HEK293 (cell line): ENCODE results near the gene KRT13.

Experiments
- CTCF ChIA-PET: fragments of 350-600 bp; formaldehyde crosslinking; extraction: SDS; loops from one replicate; lab custom pipeline; 2021; ENCODE audit warnings: antibody characterized with exemption; lab: Yijun Ruan, JAX
- POLR2A ChIA-PET: fragments of 300-600 bp; formaldehyde crosslinking; extraction: SDS; loops from one replicate; lab custom pipeline; 2020; ENCODE audit warnings: antibody characterized with exemption, inconsistent platforms; lab: Yijun Ruan, JAX
- H3K27ac ChIP-seq: fragments of 200-500 bp; sonication (Bioruptor generic); 2 replicates; pipeline ENCODE4 v1.5.1; 2014; ENCODE audit warnings: low read depth, low read length, control low read depth, inconsistent platforms; ENCODE audit errors: extremely low read depth
- H3K36me3 ChIP-seq, 2 experiments: fragments of 200-500 bp in 1 of 2; sonication (Bioruptor generic) in 1 of 2; 1 replicate in 1 of 2; 2 replicates in 1 of 2; pipeline ENCODE4 v1.5.1; 2014 to 2017; ENCODE audit warnings: inconsistent platforms in 2 of 2, low read length in 2 of 2; ENCODE audit not compliant: control insufficient read depth in 2 of 2, insufficient read depth in 1 of 2
- H3K4me1 ChIP-seq: fragments of 200-500 bp; sonication (Bioruptor generic); 2 replicates; pipeline ENCODE4 v1.5.1; 2014; ENCODE audit warnings: mild to moderate bottlenecking, low read length, inconsistent platforms; ENCODE audit not compliant: control insufficient read depth, insufficient read depth
- H3K4me3 ChIP-seq: 2 replicates; pipeline ENCODE4 v1.5.1; 2011; ENCODE audit warnings: low read depth, mild to moderate bottlenecking, control low read depth, low read length, moderate library complexity
- H3K9me3 ChIP-seq: fragments of 200-500 bp; sonication (Bioruptor generic); 2 replicates; pipeline ENCODE4 v1.5.1; 2014; ENCODE audit warnings: low read depth, low read length, inconsistent platforms; ENCODE audit not compliant: control insufficient read depth, insufficient read depth
- BCL11B ChIP-seq: fragments of 450-650 bp; formaldehyde crosslinking; IDR thresholded peaks from 2 replicates; pipeline ENCODE4 v1.5.1; 2016; ENCODE audit warnings: low read depth, missing biosample characterization, missing genetic modification characterization
- GLIS2 ChIP-seq: fragments of 450-650 bp; formaldehyde crosslinking; IDR thresholded peaks from 2 replicates; pipeline ENCODE4 v1.5.1; 2016; ENCODE audit warnings: missing biosample characterization, missing genetic modification characterization
- KLF10 ChIP-seq: fragments of 450-650 bp; IDR thresholded peaks from 2 replicates; pipeline ENCODE4 v1.5.1; 2018; ENCODE audit warnings: missing biosample characterization, mild to moderate bottlenecking, missing genetic modification characterization
- KLF9 ChIP-seq: fragments of 450-650 bp; formaldehyde crosslinking; IDR thresholded peaks from 2 replicates; pipeline ENCODE4 v1.5.1; 2016; ENCODE audit warnings: missing biosample characterization, missing genetic modification characterization, low read depth
- MEIS1 ChIP-seq: sonication (generic); formaldehyde crosslinking; IDR thresholded peaks from 2 replicates; pipeline ENCODE4 v1.8.1; 2022; ENCODE audit warnings: missing genetic modification reagents, mild to moderate bottlenecking, borderline replicate concordance
- MZF1 ChIP-seq: fragments of 450-650 bp; formaldehyde crosslinking; IDR thresholded peaks from 2 replicates; pipeline ENCODE4 v1.5.1; 2017; ENCODE audit warnings: missing biosample characterization, missing genetic modification characterization, borderline replicate concordance
- SALL2 ChIP-seq: fragments of 450-650 bp; formaldehyde crosslinking; IDR thresholded peaks from 2 replicates; pipeline ENCODE4 v1.5.0; 2017; ENCODE audit warnings: missing biosample characterization, mild to moderate bottlenecking, missing genetic modification characterization, borderline replicate concordance
- SP2 ChIP-seq: fragments of 450-650 bp; formaldehyde crosslinking; IDR thresholded peaks from 2 replicates; pipeline ENCODE4 v1.5.1; 2016; ENCODE audit warnings: missing biosample characterization, missing genetic modification characterization
- WT1 ChIP-seq: fragments of 450-650 bp; formaldehyde crosslinking; IDR thresholded peaks from 2 replicates; pipeline ENCODE4 v1.5.1; 2016; ENCODE audit warnings: missing biosample characterization, missing genetic modification characterization
- ZBTB21 ChIP-seq: fragments of 450-650 bp; formaldehyde crosslinking; IDR thresholded peaks from 2 replicates; pipeline ENCODE4 v1.5.1; 2017; ENCODE audit warnings: missing biosample characterization, missing genetic modification characterization
- ZBTB7A ChIP-seq: fragments of 450-650 bp; formaldehyde crosslinking; IDR thresholded peaks from 2 replicates; pipeline ENCODE4 v1.5.1; 2016; ENCODE audit warnings: low read depth, missing biosample characterization, missing genetic modification characterization
- ZFP41 ChIP-seq: fragments of 450-650 bp; formaldehyde crosslinking; IDR thresholded peaks from 2 replicates; pipeline ENCODE4 v1.5.1; 2016; ENCODE audit warnings: missing biosample characterization, missing genetic modification characterization, borderline replicate concordance
- ZNF146 ChIP-seq: fragments of 450-650 bp; formaldehyde crosslinking; IDR thresholded peaks from 2 replicates; pipeline ENCODE4 v1.5.1; 2016; ENCODE audit warnings: missing biosample characterization, missing genetic modification characterization
- ZNF169 ChIP-seq: fragments of 450-650 bp; formaldehyde crosslinking; IDR thresholded peaks from 2 replicates; pipeline ENCODE4 v1.5.1; 2016; ENCODE audit warnings: missing biosample characterization, missing genetic modification characterization
- ZNF335 ChIP-seq: fragments of 450-650 bp; formaldehyde crosslinking; conservative IDR thresholded peaks from 2 replicates; pipeline ENCODE4 v1.5.1; 2016; ENCODE audit warnings: missing biosample characterization, missing genetic modification characterization
- ZNF37A ChIP-seq: fragments of 450-650 bp; IDR thresholded peaks from 2 replicates; pipeline ENCODE4 v1.5.1; 2018; ENCODE audit warnings: missing biosample characterization, missing genetic modification characterization
- ZNF423 ChIP-seq: fragments of 450-650 bp; formaldehyde crosslinking; IDR thresholded peaks from 2 replicates; pipeline ENCODE4 v1.5.1; 2016; ENCODE audit warnings: missing biosample characterization, missing genetic modification characterization
- ZNF48 ChIP-seq: fragments of 450-650 bp; formaldehyde crosslinking; IDR thresholded peaks from 2 replicates; pipeline ENCODE4 v1.5.1; 2016; ENCODE audit warnings: missing biosample characterization, missing genetic modification characterization
- ZNF544 ChIP-seq: fragments of 450-650 bp; formaldehyde crosslinking; IDR thresholded peaks from 2 replicates; pipeline ENCODE4 v1.5.0; 2017; ENCODE audit warnings: missing biosample characterization, missing genetic modification characterization
- ZNF555 ChIP-seq: fragments of 450-650 bp; formaldehyde crosslinking; conservative IDR thresholded peaks from 2 replicates; pipeline ENCODE4 v1.5.1; 2017; ENCODE audit warnings: missing biosample characterization, mild to moderate bottlenecking, missing genetic modification characterization, inconsistent platforms
- ZNF629 ChIP-seq: fragments of 450-650 bp; formaldehyde crosslinking; IDR thresholded peaks from 2 replicates; pipeline ENCODE4 v1.5.1; 2017; ENCODE audit warnings: missing biosample characterization, missing genetic modification characterization
- ZNF658 ChIP-seq: fragments of 450-650 bp; formaldehyde crosslinking; IDR thresholded peaks from 2 replicates; pipeline ENCODE4; 2016; ENCODE audit warnings: missing biosample characterization, missing genetic modification characterization
- ZNF701 ChIP-seq: fragments of 450-650 bp; formaldehyde crosslinking; IDR thresholded peaks from 2 replicates; pipeline ENCODE4 v1.5.1; 2016; ENCODE audit warnings: missing biosample characterization, missing genetic modification characterization
- ZNF792 ChIP-seq: fragments of 450-650 bp; formaldehyde crosslinking; IDR thresholded peaks from 2 replicates; pipeline ENCODE4 v1.5.1; 2016; ENCODE audit warnings: missing biosample characterization, missing genetic modification characterization
- ZXDB ChIP-seq: fragments of 450-650 bp; formaldehyde crosslinking; IDR thresholded peaks from 2 replicates; pipeline ENCODE4 v1.5.1; 2016; ENCODE audit warnings: missing biosample characterization, missing genetic modification characterization
- TF ChIP-seq, protein P1 (sequence below): fragments of 450-650 bp; formaldehyde crosslinking; IDR thresholded peaks from 2 replicates; pipeline ENCODE4 v1.5.1; 2016; ENCODE audit warnings: missing biosample characterization, missing genetic modification characterization, borderline replicate concordance
- TF ChIP-seq, protein P2 (sequence below): fragments of 450-650 bp; formaldehyde crosslinking; optimal IDR thresholded peaks from 2 replicates; pipeline ENCODE3; 2016; ENCODE audit warnings: missing biosample characterization, mild to moderate bottlenecking, missing genetic modification characterization
- TF ChIP-seq, protein P3 (sequence below): IDR thresholded peaks from 2 replicates; pipeline ENCODE4 v1.6.1; 2011; ENCODE audit warnings: mild to moderate bottlenecking, low read depth, low read length, borderline replicate concordance
- TF ChIP-seq, protein P4 (sequence below): fragments of 450-650 bp; formaldehyde crosslinking; IDR thresholded peaks from 2 replicates; pipeline ENCODE4 v1.5.1; 2016; ENCODE audit warnings: missing biosample characterization, missing genetic modification characterization
- TF ChIP-seq, protein P5 (sequence below): sonication (generic); formaldehyde crosslinking; IDR thresholded peaks from 2 replicates; pipeline ENCODE4 v1.8.1; 2022; ENCODE audit warnings: mild to moderate bottlenecking, moderate library complexity, missing genetic modification reagents

KRT13 gene

DNA sequence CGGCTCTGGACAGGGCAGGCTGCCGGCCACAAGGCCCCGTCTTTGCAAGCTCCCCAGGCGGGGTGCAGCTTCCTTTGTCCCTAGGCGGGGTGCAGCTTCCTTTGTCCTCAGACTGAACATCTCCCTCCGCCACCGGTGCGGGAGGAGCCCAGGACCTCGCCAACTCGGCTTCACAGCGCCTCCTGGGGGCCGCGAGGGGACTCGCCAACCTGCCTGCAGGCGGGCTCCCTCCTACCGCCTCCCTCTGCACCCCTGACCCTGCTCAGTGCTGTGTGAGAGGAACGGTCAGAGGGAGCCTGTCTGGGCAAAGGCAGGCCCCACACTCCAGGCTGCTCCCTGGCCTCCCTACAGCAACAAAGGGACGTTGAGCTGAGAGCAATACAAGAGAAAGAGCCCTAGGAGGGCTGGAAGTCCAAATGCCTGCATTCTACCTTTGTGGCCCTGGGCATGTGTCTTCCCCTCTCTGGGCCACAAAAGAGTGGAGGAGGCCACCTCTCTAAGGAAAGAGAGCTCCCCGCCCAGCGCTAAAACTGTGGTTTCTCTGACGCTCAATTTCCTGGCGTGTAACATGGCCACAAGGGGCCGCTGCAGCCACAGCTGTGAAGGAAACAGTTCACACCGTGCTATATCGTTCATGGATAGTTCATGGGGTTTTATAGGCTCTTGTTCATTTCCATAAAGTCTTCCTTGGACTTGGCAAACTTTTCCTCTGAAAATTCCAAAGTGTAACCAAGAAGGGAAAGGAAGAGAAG lies 43.6 kb upstream of the KRT13 start:
- no peak overlapping the region for H3K4me3 ChIP-seq
- H3K9me3 ChIP-seq, result no peaks in the 10 kb centered on the region
- CTCF ChIA-PET, result interaction anchor here (0.5 to 16.6 kb wide), 131 partner anchors 10 to 1167 kb away, joined by 3 to 546 read pairs (median 5); partner anchors contain the start of genes KRT13, KRT15, KRT17 and KRT19
- peak overlapping the region; percentile 38 for H3K27ac ChIP-seq
- POLR2A ChIA-PET, result interaction anchor here (0.6 to 2.0 kb wide), 10 partner anchors 9 to 639 kb away, joined by 3 to 10 read pairs (median 4); partner anchors contain the start of genes EIF1 and KRT19
- H3K36me3 ChIP-seq, result no peaks in the 10 kb centered on the region
- no peaks in the 10 kb centered on the region for H3K4me1 ChIP-seq
- TF ChIP-seq, protein P1, sequence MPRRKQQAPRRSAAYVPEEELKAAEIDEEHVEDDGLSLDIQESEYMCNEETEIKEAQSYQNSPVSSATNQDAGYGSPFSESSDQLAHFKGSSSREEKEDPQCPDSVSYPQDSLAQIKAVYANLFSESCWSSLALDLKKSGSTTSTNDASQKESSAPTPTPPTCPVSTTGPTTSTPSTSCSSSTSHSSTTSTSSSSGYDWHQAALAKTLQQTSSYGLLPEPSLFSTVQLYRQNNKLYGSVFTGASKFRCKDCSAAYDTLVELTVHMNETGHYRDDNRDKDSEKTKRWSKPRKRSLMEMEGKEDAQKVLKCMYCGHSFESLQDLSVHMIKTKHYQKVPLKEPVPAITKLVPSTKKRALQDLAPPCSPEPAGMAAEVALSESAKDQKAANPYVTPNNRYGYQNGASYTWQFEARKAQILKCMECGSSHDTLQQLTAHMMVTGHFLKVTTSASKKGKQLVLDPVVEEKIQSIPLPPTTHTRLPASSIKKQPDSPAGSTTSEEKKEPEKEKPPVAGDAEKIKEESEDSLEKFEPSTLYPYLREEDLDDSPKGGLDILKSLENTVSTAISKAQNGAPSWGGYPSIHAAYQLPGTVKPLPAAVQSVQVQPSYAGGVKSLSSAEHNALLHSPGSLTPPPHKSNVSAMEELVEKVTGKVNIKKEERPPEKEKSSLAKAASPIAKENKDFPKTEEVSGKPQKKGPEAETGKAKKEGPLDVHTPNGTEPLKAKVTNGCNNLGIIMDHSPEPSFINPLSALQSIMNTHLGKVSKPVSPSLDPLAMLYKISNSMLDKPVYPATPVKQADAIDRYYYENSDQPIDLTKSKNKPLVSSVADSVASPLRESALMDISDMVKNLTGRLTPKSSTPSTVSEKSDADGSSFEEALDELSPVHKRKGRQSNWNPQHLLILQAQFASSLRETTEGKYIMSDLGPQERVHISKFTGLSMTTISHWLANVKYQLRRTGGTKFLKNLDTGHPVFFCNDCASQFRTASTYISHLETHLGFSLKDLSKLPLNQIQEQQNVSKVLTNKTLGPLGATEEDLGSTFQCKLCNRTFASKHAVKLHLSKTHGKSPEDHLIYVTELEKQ, result no peak
- TF ChIP-seq, protein P2, sequence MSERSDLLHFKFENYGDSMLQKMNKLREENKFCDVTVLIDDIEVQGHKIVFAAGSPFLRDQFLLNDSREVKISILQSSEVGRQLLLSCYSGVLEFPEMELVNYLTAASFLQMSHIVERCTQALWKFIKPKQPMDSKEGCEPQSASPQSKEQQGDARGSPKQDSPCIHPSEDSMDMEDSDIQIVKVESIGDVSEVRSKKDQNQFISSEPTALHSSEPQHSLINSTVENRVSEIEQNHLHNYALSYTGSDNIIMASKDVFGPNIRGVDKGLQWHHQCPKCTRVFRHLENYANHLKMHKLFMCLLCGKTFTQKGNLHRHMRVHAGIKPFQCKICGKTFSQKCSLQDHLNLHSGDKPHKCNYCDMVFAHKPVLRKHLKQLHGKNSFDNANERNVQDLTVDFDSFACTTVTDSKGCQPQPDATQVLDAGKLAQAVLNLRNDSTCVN (tag by site-specific recombination), result no peak
- peak; percentile 65 for TF ChIP-seq WT1 (tag by site-specific recombination)
- TF ChIP-seq, protein P3, sequence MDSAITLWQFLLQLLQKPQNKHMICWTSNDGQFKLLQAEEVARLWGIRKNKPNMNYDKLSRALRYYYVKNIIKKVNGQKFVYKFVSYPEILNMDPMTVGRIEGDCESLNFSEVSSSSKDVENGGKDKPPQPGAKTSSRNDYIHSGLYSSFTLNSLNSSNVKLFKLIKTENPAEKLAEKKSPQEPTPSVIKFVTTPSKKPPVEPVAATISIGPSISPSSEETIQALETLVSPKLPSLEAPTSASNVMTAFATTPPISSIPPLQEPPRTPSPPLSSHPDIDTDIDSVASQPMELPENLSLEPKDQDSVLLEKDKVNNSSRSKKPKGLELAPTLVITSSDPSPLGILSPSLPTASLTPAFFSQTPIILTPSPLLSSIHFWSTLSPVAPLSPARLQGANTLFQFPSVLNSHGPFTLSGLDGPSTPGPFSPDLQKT, result no peak
- no peak for TF ChIP-seq ZNF146 (tag by site-specific recombination)
- peak; percentile 25; the same call in 1 of the 2 replicates for TF ChIP-seq ZNF701 (tag by site-specific recombination)
- no peak for TF ChIP-seq ZNF544 (tag by site-specific recombination)
- TF ChIP-seq ZNF792 (tag by site-specific recombination), result no peak
- no peak for TF ChIP-seq ZNF658 (tag by site-specific recombination)
- TF ChIP-seq ZFP41, result no peak
- TF ChIP-seq ZNF629 (tag by site-specific recombination), result peak; percentile 44; the same call in 1 of the 2 replicates
- no peak for TF ChIP-seq ZBTB21 (tag by site-specific recombination)
- no peak for TF ChIP-seq KLF9 (tag by site-specific recombination)
- no peak for TF ChIP-seq ZXDB (tag by site-specific recombination)
- no peak for TF ChIP-seq SALL2
- peak; percentile 36; the same call in 1 of the 2 replicates for TF ChIP-seq ZNF335
- no peak; the same call in 1 of the 2 replicates for TF ChIP-seq GLIS2
- TF ChIP-seq, protein P4, sequence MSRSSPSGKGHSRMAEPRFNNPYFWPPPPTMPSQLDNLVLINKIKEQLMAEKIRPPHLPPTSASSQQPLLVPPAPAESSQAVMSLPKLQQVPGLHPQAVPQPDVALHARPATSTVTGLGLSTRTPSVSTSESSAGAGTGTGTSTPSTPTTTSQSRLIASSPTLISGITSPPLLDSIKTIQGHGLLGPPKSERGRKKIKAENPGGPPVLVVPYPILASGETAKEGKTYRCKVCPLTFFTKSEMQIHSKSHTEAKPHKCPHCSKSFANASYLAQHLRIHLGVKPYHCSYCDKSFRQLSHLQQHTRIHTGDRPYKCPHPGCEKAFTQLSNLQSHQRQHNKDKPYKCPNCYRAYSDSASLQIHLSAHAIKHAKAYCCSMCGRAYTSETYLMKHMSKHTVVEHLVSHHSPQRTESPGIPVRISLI (tag by site-specific recombination), result no peak
- TF ChIP-seq ZNF169 (tag by site-specific recombination), result no peak
- no peak for TF ChIP-seq SP2 (tag by site-specific recombination)
- no peak for TF ChIP-seq ZNF555 (tag by site-specific recombination)
- TF ChIP-seq ZBTB7A (tag by site-specific recombination), result no peak
- TF ChIP-seq ZNF423 (tag by site-specific recombination), result 0 out of 2 replicates have a peak, but pooled peaks have one; percentile 49
- TF ChIP-seq ZNF48 (tag by site-specific recombination), result no peak
- TF ChIP-seq KLF10 (tag by site-specific recombination), result no peak
- TF ChIP-seq MEIS1 (CRISPR knock-in tag), result no peak
- TF ChIP-seq BCL11B (tag by site-specific recombination), result no peak
- no peak for TF ChIP-seq MZF1 (tag by site-specific recombination)
- TF ChIP-seq ZNF37A, result no peak
- TF ChIP-seq, protein P5, sequence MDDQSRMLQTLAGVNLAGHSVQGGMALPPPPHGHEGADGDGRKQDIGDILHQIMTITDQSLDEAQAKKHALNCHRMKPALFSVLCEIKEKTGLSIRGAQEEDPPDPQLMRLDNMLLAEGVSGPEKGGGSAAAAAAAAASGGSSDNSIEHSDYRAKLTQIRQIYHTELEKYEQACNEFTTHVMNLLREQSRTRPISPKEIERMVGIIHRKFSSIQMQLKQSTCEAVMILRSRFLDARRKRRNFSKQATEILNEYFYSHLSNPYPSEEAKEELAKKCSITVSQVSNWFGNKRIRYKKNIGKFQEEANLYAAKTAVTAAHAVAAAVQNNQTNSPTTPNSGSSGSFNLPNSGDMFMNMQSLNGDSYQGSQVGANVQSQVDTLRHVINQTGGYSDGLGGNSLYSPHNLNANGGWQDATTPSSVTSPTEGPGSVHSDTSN (CRISPR knock-in tag), result no peak
